GM21360 (cell line): ENCODE measurements around the gene PARP11.
"Not testable (repeated sequence)": the region's sequence is repeated elsewhere in the genome, so short reads cannot be mapped to it uniquely, and the experiment has no call there.

Experiments used
- ATAC-seq: cut with Tn5 transposase; IDR thresholded peaks from one replicate; pipeline ENCODE4 v1.9.1; 2021; ENCODE audit warnings: mild to moderate bottlenecking, moderate library complexity; ENCODE audit not compliant: unreplicated experiment

Gene PARP11

DNA sequence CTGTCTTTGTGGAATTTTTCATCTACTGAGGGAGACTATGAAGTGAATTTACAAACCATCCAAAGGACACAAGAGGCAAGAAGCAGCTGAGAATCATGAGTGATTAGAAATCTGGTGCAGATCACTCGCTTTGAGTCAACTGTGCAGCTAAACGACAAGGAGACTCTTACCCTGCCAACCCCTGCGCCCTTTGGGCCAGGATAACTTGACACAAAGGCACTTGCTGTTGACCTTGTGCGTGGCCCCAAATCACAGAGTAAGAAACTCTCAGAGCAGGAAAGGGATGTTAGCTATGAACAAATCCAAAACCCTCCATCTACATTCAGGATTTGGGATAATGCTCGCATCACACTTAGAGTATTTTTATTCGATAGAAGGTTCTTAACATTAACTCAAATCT, 11.5 kb upstream of the PARP11 start:
- no peak for ATAC-seq

DNA sequence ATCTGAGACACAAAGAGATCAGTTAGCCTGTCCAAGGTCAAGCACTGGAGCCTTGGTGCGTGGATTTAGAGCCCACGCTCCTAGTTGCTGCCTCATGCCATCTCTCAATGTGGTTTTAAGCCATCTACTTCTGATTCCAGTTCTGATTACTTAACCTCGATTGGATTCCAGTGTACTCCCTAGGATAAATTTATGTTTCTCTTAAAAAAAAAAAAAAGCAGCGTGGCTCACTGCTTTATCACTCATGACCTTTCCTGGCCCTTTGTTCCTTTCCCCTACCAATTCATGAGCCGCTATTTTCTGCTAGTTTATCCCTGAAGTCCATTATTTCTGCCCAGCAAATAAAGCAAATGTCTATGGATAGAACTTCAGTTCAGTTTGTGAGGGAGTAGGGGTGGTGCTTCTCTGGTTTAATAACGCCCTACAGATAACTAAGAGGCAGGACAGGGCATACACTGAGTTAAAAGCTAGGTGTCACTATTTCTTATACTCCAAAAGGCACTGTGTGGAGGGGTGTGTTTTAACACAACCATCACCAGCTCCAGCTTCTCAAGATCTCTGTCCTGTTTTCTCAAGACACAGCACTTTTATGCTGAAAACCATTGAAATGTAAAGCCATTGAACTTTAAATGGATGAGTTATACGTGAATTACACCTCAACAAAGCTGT, 9.8 kb upstream of the PARP11 start:
- ATAC-seq, result no peak

DNA sequence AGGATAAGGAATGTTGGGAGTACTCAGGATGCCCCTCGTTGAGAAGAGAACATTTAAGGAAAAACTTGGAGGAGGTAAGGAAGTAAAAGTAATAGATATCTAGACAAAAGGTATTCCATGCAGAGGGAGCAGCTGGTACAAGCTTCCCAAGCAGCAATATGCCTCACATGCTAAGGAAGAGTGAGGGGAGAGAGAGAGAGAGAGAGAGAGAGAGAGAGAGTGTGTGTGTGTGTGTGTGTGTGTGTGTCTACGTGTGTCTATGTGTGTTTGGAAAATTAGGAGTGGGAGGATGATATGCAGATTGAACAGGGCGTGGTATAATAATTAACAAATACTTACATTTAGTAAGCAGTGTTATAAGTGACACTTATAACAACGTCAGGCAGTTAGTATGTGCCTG, 9.2 kb upstream of the PARP11 start:
- no peak for ATAC-seq

DNA sequence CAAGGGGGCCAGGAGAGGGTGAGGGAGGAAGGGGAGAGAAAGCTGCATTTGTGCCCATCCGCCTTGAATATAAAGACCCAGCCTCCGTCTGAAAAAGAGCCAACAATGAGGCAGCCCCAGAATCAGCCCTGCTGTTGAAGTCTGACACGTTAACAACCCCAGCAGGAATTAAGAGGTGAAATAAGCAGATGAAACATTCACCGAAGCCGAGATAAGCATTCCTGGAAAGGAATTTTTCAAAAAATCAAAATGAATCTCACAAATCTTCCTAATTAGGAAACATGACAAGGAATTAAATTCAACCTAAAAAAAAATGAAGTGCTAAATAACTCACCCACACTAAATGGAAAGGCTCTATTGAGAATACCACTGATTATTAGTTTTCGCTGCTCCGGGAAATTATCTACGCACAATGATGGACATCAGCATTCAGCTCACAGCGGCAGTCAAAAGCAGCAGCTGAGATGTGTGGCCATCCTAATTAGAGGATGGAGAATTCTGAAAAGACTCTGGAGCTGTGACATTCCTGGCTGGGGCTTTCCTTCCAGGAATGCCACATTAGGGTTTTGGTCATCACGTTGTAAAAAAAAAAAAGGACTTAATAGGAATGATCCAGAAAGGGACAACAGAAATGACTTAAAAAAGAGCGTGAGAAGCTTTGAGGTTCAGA, 8.2 kb upstream of the PARP11 start:
- ATAC-seq, result no peak

DNA sequence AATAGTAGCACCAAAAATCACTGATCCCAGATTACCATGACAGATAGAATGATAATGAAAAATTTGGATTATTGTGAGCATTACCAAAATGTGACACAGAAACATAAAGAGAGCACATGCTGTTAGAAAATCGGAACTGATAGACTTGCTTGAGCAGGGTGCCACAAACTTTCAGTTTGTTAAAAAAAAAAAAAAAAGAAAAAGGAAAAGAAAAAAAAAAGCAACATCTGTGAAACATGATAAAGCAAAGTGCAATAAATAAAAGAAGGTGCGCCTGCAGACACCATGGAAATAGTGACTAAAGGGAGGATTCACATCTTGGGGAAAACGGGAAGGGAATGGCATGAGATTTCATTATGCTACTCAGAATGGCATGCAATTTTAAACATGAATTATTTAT, 6.6 kb upstream of the PARP11 start:
- ATAC-seq, result no peak

DNA sequence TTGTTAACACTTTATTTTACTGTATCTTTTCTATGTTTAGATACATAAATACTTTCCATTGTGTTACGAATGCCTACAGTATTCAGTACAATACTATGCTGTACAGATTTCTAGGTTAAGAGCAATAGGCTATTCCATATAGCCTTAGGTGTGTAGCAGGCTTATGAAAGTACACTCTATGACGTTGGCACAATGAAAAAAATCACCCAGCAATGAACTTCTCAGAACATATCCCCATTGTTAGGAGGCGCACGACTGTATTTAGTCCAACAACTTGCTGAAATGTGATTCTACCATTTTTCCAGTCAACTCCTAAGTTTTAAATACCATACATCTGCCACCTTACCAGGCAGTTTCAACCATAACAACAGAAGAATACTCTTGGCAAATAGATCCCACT, 1.8 kb downstream of the PARP11 start:
- no peak for ATAC-seq

DNA sequence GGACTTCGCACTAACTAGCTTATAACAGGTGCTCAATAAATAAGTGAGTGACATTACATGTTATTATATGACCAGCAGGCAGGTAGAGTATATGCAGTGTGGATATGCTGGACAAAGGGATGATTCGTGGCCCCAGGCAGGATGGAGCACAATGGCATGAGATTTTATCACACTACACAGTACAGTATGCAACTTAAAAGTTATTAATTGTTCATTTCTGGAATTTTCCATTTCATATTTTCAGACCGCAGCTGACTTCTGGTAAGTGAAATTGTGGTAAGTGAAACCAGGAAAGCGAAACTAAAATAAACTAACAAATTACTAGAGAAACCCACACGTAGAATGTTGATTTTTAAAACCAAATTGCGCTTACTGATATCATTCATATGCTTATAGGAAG, 3.3 kb downstream of the PARP11 start:
- no peak for ATAC-seq

DNA sequence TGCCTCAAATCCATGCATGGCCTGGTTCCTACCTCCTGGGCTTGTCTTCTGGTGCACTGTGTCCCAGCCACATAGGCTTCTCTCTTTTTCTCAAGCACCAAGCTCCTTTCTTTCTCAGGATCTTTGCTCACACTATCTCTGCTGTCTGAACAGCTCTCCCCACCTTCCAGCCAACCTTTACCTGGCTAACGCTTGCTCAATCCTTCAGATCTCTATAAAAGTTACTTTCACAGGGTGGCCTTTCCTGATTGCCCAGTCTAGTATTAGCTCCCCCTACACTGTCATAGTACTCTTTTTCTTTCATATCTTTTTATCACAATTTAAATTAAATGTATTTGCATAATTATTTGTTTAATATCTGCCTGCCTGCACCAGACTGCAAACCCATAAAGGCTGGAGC, 3.8 kb downstream of the PARP11 start:
- ATAC-seq, result no peak

DNA sequence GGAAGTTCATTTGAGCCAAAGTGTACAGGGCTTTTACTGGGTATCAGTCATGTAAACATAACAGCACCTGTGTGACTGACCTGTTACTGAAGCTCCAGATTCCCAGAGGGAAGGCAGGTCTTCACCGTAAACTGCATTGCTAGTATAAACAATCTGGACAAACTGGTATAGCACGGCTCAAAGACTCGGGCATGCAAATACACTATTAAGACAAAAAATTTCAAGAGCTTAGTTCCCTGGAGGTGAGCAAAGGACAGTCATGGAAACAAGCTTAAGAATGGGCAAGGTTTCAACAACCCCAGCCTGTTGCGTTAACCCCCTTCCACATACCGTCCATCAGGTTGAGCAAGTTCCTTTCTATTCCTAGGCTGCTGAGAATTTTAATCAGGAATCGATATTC, 9.4 kb downstream of the PARP11 start:
- ATAC-seq, result no peak

DNA sequence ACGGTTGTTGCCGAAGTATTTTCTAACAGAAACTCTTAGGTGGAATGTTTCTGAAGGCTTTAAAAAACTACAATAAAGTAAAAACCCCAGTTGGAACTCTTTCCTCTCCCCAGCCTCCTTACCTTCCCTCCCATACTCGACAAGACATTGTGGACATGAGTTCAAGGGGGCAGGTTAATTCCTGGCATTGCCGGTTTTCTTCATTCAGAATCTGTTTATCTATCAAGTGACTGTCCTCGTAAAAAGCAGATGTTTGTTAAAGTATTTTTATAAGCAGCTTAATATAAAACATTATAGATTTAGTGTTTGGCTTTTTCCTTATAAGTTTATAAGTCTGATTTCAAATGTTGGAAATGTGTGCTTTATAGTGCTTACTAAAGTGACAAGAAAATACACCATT, 30.7 kb downstream of the PARP11 start:
- no peak for ATAC-seq

DNA sequence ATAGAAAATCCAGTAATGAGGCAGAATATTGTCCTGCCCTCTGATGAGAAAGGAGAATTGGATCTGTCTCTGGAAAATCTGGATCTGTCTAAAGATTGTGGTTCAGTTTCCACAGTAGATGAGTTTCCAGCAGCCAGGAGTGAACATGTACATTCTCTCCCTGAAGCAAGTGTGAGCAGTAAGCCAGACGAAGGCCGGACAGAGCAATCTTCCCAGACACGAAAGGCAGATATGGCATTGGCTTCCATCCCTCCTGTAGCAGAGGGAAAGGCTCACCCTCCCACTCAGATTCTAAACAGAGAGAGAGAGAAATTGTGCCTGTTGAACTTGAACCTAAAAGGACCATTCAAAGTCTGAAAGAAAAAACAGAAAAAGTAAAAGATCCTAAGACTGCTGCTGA, 31.4 kb downstream of the PARP11 start:
- no peak for ATAC-seq

DNA sequence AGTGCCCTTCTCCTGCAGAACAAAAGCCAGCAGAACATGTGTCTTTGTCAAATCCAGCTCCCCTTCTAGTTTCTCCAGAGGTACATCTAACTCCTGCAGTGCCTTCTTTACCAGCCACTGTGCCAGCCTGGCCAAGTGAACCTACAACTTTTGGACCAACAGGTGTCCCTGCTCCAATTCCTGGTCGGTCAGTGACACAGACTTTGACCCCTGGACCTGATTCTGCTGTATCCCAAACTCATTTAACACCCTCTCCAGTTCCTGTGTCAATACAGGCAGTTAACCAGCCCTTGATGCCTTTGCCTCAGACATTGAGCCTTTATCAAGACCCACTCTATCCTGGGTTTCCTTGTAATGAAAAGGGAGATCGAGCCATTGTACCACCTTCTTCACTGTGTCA, 32.4 kb downstream of the PARP11 start:
- not testable (repeated sequence) for ATAC-seq

DNA sequence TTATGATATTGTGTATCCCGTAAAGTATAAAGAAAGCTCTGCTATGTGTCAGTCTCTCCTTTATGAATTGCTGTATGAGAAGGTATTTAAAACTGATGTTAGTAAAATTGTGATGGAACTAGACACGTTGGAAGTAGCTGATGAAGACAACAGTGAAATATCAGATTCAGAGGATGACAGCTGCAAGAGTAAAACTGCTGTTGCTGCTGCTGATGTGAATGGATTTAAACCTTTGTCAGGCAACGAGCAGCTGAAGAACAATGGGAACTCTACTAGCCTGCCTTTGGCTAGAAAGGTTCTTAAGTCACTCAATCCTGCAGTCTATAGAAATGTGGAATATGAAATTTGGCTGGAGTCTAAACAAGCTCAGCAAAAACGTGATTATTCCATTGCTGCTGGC, 33.5 kb downstream of the PARP11 start:
- ATAC-seq, result not testable (repeated sequence)

DNA sequence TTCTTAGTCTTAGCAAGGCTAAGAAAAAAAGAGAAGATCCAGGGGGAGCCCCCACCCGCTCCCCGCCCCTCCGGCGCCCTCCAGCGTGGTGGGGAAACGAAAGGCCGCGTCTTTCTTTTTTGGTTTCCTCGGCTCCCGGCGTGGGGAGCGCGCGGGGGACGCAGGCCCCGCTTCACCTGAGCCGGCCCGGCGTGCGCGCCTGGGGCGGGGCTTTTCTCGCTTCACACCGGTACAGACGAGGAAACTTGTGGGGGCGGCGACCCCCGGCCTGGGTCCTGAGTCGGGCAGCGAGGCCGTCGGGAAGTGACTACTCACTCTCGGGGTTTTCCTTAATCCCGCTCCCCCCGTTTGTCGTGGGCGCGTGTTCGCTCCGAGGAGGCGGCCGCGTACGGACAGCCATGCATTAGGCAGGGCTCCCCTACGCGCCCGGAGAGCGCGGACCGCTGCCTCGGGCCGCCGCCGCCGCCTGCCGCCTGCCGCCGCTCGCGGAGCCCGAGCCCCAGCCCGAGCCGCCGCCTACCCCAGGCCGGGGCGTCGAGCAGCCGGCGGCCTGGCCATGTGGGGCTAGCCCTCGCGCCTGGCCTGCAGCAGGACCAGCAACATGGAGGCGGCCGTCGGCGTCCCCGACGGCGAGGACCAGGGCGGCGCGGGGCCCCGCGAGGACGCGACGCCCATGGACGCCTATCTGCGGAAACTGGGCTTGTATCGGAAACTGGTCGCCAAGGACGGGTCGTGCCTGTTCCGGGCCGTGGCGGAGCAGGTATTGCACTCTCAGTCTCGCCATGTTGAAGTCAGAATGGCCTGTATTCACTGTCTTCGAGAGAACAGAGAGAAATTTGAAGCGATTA, 34.3 kb downstream of the PARP11 start:
- ATAC-seq, result not testable (repeated sequence)

DNA sequence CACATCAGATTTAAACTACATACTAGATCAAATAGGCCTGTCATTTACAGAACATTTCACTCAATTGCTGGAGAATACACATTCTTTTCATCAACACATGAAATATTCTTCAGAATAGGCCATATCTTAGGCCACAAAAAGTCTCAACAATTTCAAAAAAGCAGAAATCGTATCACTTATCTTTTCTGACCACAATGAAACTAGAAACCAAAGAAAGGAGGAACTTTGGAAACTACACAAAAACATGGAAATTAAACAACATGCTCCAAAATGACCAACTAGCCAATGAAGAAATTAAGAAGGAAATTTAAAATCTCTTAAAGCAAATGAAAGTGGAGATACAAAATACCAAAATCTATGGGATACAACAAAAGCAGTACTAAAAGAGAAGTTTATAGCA, 35.1 kb downstream of the PARP11 start:
- ATAC-seq, result no peak

DNA sequence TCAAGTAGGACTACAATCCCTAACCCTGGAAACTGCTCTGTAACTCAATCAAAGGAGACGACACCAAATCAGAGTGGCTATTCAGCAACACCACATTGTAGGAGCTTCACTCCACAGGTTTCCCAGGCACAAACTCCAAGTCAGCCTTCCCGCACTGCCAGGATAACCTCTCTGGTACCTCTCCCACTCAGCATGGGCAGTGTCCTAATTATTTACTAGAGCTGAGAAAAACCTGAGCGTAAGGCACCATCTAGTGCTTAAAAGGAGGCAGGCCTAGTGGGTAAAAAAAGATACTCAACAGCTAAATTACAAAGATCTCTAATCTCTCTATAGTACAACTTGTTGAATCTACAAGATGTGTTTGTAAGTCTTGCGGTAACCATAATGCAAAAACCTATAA, 36.1 kb downstream of the PARP11 start:
- ATAC-seq, result no peak

DNA sequence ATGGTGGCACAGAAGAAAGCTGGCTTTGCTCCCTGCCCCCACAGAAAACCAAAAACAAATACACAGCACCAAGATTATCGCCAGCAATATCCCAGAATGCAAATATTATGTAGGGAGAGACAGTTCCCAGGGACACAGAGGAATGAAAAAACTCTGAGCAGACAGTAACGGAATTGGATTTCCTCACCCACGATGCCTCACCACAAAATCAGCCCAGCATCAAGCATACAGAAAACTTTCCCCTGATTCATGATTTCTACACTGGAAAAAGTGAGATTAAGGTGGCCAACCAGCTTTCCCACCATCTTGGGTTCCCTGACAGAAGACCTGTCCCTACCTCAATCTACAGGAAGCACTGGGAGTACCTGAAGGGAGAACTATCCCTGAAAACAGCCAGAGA, 36.6 kb downstream of the PARP11 start:
- ATAC-seq, result no peak

DNA sequence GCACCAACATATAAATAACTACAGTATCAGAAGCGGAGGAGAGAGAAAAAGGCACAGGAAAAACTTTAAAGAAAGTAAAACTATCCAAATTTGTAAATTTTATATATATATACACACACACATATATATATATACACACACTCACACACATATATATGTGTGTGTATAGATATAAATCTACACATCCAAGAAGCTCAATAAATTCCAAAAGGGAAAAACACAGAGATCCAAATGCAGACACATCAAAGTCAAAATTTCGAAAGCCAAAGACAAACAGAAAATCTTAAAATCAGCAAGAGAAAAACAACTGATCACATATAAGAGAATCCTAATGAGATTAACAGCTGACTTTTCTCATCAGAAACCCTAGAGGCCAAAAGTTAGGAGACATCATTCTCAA, 37.3 kb downstream of the PARP11 start:
- no peak for ATAC-seq

DNA sequence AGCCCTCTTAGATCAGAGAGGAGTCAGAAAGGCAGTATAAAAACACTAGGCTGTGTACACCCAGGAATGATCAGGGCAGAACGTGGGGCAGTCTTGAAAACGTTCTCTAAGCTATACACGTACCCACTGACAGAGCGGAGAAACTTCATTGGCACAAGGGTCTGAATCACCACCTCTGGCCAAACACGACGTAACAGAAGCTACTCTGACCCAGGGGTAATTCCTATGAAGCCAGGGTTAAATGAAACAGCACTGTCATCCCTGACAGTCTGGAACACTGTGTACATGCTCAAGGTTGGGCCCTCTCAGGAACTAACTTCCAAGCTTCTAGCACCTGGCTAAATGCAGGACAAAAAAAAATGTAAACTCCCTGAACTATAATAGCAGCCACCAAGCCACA, 38.4 kb downstream of the PARP11 start:
- ATAC-seq, result no peak

DNA sequence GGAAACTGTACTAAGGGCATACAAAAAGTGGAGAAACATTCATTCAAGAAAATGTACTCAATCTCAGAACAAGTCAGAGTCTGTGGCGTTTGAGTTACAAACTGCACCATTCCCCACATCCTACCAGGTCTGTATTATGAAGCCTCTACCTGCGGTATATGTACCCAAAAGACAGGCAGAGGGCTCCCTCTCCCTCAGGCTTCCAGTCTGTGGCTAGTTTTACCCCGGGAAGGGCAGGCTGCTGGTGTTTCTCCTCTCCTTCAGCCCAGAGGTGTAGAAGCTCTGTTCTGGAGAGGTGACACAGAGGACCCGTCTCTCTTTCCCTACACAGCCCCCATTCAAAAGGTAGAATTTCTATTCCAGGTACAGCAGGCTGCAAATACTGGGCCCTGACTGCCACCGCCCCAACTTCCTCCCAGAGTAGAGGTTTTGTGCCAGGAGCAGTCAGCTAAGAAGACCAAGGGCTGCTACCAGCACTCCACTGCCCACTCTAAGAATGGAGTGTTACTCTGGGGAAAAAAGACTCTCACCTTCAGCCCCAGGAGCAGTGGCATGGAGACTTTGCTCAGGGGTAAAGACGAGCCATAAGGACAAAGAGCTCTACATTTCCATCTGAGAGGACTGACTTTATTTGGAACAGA, 39.4 kb downstream of the PARP11 start:
- ATAC-seq, result no peak

DNA sequence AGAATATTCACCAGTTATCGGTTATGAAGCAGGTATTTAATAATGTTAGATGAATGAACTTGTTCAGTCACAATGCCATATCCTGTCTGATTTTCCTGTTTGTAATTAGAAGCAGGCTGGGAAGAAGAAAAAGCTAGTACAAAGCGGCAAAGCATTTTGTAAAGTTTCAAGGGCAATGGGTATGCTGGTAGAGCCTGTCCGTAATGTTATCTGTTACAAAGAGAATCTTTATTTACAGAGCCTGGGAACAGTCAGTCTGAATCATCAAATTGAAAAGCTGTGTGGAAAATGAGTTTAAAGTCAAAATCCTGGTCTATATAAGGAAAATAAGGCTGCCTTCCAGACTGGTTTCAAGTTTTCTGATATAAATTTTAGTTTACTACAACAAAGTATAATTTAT, 40.5 kb downstream of the PARP11 start:
- no peak for ATAC-seq

DNA sequence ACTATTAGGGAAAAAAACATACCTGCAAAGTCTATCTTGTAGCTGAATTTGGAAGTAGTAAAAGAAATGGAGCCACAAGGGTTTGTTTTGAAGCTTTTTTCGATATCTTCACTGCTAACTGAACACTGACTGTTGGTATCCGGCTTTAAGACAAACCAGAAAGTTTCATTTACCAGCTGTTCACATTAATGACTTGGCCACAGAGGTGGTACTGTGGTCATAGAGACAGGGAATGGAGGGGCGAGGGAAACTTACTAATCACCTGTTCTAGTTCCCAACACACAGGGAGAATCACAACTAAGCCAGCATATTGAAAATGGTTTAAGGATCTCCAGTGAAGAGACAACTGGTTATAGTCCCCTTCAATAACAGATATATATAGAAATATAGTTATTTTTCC, 44.3 kb downstream of the PARP11 start:
- ATAC-seq, result no peak
